SHP77 treated with DMSO at 0.1 percent for 48 hours (cell line): ENCODE results near the gene COMMD3.
"Not testable (repeated sequence)": the region's sequence is repeated elsewhere in the genome, so short reads cannot be mapped to it uniquely, and the experiment has no call there.

Experiments used
- DNase-seq: peaks from one replicate; lab custom pipeline; 2025; lab: John Stamatoyannopoulos, UW

The COMMD3 gene

GRCh38 chr10:22338931-22339330 lies 22.7 kb downstream of the COMMD3 start:
- DNase-seq = no peak

GRCh38 chr10:22339761-22340328 lies 23.7 kb downstream of the COMMD3 start:
- DNase-seq = no peak

DNA sequence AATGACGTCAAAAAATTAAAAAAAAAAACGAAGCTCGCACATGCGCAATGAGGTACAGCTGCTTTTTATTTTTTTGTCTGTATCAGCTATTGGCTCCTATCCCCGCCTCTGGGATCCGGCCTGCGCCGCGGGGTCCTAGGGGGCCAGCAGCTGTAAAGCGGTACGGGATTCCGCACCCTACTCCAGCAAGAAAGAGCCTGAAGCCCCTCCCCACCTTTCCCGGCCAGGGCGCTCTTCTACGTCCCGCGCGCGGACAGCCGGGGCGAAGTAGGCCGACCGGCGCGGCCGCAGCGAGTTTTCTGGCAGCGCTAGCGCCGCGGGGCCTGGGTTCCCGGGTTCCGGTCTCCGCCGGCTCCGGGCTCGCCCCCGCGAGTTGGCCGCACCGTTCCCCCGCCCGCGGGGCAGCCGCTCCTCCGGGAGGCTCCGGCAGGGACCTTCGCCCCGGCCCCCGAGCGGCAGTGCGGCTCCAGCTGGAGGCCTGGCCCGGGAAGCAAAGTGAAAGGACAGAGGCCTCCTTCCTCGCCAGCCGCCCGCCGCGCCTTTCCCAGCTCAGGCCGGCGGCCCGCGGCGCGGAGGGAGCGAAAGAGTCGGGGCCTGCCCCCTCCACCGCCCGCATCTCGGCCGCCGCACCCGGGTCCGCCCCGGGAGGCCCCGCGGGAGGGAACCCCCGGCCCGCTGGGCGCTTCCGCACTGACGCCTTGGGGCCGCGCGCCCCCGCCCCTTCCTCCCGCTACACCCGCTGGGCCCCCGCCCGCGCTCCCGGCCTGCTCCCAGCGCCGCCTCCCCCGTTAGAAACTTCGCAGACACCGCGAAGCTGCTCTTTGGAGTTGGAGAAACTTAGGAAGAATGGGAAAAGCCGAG lies 24.4 kb downstream of the COMMD3 start:
- peak; percentile 85 for DNase-seq

DNA sequence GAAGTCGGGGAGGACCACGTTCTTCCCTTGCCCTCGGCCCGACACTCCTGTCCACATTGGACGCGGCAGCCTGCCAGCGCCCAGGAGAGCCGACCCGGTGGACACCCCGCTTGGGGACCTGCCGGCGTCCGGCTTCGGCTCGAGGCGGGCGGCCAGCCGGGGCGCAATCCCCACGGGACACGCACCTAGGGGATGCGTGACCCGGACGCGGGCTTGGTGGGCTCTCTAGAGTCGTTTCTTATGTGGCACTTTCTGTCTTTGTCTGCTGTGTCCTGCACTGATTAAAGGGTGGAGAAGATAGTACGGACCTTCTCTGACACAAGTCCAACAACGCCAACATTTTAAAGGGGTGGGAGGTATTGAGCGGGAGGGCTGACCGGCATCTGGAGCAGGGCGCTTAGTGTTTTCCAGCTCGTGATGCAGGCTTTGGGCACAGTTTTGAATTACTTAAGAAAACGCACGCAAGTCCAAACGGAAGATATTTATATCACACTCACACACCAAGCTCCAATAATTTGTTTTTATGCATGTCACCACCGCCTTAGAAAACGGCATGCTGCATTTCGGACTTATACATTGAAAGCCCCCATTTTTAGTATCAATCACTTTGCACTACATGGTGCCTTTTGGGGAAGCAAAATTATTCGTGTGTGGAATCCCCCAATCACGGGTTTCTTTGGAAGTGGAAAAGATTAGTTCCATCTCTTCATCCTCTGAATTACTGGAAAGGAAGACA lies 25.2 kb downstream of the COMMD3 start:
- no peak for DNase-seq

DNA sequence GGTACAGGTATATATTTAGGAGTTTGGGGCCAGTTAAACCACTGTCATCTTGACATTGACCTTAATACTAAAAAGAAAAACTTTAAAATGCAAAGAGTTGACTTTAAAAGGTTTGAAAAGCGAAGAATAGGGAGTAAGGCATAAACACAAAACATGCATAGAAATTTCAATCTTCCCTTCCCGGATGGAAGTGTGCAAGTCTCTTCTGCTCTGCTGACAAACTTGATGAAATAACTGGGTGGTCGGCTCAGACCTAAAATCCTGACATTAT lies 25.7 kb downstream of the COMMD3 start:
- DNase-seq = no peak

DNA sequence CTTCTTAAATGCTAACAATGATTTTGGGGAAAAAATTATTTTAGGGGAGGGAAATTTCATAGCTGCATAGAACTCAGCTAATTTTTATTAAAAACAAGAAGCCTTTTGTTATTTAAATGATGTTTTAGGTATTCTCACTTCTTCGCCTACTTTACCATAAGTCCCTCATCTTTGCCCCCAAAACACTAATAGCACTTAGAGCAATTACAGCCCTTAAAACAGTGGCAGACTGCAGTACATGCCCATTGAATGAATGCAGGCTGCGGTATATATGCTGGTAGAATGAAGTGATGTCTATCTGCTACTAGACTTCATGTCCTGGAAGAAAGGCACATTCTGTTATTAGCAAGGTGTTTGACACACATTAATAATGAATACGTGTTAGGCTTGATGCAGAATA lies 26.2 kb downstream of the COMMD3 start:
- no peak for DNase-seq

GRCh38 chr10:22343731-22344130 lies 27.5 kb downstream of the COMMD3 start:
- DNase-seq = no peak

DNA sequence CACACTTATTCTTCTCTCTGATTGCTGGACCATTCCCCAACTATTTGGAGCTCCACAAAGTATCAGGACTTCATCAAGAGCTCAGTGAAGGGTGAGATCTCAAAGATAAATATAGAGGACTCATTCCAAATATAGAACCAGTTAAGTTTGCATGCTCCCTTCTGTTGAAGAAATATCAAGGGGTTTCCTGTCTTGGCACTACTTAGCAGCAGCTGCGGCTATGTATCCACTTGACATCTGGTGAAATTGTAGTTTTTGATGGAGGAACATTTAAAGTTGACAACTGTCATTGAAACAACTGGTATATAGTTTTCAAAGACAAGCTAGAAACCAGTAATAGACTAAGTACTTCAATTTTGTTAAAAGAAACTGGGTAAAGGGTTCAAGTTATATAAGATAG lies 28.1 kb downstream of the COMMD3 start:
- DNase-seq = no peak

DNA sequence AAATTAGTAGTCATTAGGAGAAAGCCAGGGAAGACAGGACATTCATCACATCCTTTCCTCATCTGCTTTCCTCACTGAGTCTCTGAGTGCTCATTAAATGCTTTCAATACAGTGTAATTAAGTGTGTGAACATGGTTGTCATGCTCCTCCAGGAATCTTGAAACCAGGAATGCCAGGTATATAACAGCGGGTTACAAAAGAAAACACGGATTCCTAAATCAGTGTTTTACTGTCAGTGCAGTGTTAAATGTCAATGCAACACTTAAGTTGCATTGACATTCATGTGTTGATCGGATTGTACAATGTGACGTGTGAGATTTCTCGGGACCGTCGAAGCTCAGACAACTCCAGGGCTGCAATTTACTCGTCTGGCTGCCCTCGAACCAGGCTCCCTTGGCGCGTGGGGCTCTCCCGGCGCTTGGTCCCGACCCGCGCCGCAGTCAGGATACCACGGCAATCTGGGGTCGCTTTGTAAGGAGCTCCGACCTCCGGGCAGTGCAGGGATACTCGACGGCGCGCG lies 28.7 kb downstream of the COMMD3 start:
- no peak for DNase-seq

DNA sequence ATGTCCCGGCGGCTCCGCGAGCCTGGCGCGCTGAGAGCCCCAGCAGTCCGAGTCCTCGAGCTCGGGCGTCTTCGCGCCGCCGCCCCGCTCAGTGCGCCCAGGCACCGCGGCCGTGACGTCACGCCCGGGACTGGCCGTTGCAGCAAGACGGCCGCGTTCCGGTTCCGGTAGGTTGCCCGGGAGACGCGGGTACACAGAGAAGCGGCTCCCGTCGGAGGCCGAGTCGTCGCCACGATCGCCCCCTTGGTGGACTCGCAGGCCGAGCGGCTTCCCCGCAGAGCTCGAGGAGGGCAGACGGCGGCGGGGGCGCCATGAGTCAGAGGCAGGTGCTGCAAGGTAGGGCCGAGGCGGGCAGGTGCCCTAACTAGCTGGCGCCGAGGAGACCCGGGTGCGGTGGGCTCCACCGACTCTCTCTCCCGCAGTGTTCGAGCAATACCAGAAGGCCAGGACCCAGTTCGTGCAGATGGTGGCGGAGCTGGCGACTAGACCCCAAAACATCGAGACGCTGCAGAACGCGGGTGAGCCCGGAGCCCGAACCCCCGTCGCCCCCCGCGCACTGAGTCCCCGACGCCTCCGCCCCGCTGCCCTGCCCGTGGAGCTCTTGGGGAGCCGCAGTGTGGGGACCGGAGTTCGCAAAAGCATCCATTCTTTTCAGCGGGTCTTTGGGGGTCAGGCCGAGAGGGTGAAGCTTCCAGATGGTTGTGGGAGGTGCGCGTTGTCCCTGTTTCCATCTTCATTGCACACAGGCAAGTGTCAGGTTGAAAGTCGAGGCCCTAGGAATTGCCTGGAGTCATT lies 29.3 kb downstream of the COMMD3 start, which contains the start of gene SPAG6:
Gene SPAG6, plus strand, starts transcription at position 196 of the 795 bp plus-strand sequence. Its CDS starts 116 bp downstream, at position 312.
- DNase-seq = no peak

DNA sequence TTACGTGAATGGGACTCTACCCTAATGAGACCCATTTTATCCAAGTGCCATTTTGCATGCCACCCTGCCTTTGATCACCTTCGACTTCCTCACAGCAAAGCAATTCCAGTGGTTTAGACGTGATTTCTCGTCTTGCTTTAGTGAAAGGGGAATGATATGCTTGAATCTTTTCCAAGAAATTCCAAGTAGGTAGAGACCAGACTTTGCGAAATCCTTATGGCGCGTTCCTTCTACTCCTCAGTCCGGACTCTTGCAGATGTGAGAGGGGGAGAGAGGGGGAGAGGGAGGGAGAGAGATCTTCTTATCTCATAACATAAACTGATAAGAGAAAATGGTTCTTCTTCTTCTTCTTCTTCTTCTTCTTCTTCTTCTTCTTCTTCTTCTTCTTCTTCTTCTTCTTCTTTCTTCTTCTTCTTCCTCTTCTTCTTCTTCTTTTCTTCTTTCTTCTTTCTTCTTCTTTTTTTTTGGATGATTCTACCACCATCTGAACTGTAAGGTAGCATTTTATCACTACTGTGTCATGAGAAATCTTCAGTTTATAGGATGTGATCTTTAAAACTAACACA lies 30.0 kb downstream of the COMMD3 start:
- no peak for DNase-seq

GRCh38 chr10:22349755-22350154 lies 33.6 kb downstream of the COMMD3 start:
- no peak for DNase-seq

- DNase-seq = no peak
These were observed 35.0 kb downstream of the COMMD3 start for GRCh38 chr10:22351131-22351703.

DNA sequence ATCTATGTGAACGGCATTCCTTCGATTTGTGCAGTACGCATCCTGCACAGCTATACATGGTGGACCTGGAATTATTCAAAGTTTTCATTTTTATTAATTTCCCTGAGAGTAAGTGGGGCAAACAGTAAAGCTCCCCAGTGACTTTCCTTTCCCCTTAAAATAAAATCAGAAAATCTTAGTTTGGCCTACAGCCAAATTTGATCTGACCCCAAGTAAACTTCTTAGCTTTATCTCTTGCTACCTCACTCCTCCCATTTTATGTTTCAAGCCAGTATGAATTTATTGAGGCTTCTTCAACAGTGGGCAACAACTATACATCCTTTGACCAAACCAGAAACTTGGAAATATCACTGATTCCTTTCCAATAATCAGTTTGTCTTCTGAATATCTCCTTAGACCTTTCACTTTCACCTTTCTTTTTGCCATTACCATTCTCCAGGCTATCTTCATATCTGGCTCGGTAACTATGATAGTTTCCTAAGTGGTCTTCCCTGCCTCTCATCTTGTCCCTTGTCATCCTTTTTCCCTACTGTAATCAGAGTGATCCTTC lies 40.2 kb downstream of the COMMD3 start:
- DNase-seq = no peak

DNA sequence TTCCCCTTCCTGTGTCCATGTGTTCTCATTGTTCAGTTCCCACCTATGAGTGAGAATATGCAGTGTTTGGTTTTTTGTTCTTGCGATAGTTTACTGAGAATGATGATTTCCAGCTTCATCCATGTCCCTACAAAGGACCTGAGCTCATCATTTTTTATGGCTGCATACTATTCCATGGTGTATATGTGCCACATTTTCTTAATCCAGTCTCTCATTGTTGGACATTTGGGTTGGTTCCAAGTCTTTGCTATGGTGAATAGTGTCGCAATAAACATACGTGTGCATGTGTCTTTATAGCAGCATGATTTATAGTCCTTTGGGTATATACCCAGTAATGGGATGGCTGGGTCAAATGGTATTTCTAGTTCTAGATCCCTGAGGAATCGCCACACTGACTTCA lies 41.6 kb downstream of the COMMD3 start:
- not testable (repeated sequence) for DNase-seq

GRCh38 chr10:22363305-22363704 lies 47.1 kb downstream of the COMMD3 start:
- DNase-seq = no peak

DNA sequence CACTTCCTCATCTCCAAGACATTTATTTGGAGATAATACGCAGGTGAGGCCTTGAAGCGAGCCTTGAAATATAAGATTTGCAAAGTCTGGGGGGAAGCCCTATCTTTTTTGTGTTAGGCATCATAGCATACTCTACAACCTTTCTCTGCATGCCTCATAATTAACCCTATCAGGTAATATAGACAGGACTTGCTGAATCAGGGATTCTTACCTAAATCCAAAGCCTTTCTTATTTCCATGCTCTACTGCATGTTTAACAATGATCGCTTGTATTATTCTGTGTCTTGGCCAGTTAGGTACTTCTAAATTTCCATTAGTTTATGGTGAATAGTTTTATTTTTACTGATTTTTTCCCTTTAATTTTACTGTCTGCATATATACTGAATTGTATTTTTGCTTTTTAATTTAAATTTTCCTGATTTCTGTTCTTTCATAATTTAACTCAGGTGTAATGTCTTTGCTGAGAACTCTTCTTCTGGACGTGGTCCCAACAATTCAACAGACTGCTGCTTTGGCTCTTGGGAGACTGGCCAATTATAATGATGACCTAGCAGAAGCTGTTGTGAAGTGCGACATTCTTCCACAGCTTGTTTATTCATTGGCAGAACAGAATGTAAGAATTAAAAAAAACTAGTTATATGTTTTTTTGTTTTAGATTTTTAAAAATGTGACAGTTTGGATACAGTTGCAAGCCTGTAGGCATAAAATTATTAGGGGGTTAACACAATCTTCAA lies 48.4 kb downstream of the COMMD3 start:
- DNase-seq = no peak

DNA sequence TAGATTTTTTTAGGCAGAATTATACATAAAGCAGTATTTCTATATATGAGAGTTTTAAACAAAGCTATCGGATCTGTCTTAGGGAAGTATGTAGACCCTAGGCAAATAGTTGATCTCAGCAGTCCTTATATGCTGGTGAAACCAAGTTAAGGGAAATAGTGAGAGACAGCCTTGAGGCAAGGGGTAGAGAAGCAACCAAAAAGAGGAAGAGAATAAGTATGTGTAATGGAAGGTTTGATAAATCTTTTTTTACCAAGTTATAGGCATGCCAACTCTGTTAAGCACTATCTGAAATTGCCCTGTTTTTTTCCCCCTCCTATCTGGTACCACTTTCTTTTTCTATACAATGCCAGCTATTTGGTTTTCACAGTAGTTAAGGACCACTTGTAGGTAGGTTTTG lies 49.0 kb downstream of the COMMD3 start:
- DNase-seq = no peak

GRCh38 chr10:22365644-22366434 lies 49.7 kb downstream of the COMMD3 start:
- DNase-seq = no peak

DNA sequence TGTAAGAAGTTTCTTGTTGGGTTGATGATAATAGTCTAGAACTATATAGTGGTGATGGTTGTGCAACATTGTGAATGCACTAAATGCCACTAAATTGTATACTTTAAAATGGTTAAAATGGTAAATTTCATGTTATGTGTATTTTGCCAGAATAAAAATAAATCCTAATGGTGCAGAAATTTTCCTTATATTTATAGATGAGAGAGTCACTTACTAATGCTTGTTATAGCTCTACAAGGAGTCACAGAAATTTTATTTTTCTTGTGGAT lies 50.2 kb downstream of the COMMD3 start:
- no peak for DNase-seq
